ENCODE results near the gene PCDHB15.
"Not testable (repeated sequence)": the region's sequence is repeated elsewhere in the genome, so short reads cannot be mapped to it uniquely, and the experiment has no call there.

Gene PCDHB15

GRCh38 chr5:141247434-141247833, 2.2 kb downstream of the PCDHB15 start:
- not testable (repeated sequence) for DNase-seq

DNA sequence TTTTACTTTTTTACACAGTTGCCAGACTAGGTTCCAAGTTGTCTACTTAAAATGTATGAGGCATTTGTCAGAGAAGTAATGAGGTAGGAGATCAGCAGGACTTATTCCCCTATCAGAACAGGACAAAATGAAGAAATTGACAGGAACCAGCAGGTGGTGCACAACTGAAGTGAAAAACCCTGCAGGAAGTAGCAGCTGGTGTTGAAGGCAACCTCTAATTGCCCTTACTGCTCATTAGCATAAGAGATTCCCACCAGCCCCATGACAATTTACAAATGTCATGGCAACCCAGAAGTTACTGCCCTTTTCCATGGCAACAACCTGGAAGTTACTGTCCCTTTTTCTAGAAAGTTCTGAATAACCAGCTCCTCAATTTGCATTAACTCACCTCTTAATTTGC, 5.4 kb downstream of the PCDHB15 start:
- no peak for DNase-seq

- no peak for DNase-seq
Measured at GRCh38 chr5:141258464-141258863, 13.3 kb downstream of the PCDHB15 start.

GRCh38 chr5:141258948-141259347, 13.8 kb downstream of the PCDHB15 start:
- no peak for DNase-seq

DNA sequence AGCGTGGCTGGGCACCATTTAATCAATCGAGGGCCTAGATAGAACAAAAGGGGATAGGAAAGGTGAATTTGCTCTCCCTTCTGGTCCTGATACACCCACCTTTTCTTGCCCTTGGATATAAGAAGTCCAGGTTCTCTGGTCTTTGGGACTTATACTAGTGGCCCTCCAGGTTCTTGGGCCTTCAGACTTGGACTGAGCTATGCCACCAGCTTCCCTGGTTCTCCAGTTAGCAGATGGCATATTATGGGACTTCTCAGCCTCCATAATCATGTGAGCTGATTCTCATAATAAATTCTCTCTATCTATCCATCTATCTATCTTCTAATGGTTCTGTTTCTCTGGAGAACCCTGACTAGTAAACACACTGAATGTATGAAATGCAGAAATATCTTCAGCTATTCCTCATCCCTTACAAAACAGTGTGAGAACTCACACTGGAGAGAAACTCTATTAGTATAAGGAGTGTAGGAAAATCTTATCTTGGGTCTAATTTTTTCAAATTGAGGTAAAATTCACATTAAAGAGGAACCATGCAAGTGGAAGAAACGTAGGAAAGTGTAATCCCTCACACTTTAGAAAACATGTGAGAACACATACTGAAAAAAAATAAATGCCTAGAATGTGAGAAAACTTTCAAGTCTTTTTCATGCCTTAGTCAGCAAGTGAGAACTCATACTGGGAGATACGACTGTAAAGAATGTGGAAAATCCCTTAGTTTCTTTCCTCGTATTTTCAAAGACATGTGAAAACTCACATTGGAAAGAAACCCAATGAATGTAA, 15.5 kb downstream of the PCDHB15 start:
- DNase-seq, result no peak

DNA sequence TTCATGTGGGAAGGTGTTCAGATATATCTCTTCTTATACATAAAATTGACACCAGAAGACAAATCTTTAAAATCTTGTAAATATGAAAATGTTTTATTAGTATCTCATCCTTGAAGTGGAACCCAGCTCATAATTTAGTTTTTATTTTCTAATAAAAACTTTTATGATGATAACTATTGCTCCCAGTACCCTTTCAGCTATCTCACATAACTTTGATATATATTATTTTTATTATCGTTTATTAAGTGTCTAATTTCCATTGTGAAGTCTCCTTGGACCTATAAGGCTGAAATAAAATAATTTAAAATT, 16.0 kb downstream of the PCDHB15 start:
- no peak for DNase-seq

- no peak for DNase-seq
Measured at GRCh38 chr5:141269195-141269594, 24.0 kb downstream of the PCDHB15 start.

DNA sequence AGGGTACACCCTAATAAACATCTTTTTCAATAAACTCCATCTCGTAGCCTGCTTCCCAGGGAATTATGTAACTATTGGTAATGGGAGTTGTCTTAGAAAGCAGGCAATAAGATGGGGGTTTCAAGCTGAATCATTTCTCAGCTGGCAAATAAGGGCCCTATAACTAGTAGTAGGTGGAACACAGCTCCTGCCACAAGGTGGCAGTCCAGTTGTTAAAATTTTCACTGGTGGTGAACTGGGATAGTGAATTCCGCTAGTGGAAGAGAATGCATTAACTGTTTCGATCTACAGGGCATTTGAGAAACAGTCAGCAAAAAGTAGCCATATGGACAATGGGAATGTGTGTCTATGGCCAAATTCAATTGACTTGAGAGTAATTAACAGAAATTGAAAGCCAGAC, 27.7 kb downstream of the PCDHB15 start:
- DNase-seq, result no peak

- DNase-seq, result no peak
Measured at GRCh38 chr5:141298376-141298775, 53.2 kb downstream of the PCDHB15 start.

All from nucleus accumbens (tissue), 56 donors.